Activated naive CD4-positive, alpha-beta T cell treated with anti-CD3 and anti-CD28 coated beads, Interleukin-2, amount 50 U/mL, for 24 hours (primary cell): Measurements from ENCODE around the gene ALOX12B.
A peak's percentile ranks its signal among the peaks of the same experiment; 100 is the strongest.
"Not testable (repeated sequence)": the region's sequence is repeated elsewhere in the genome, so short reads cannot be mapped to it uniquely, and the experiment has no call there.

Experiments used
- H3K27ac Mint-ChIP-seq: one replicate; pipeline ENCODE4 v1.8.0; 2021; ENCODE audit warnings: mild to moderate bottlenecking, mixed read lengths
- H3K27me3 Mint-ChIP-seq: one replicate; pipeline ENCODE4 v1.8.0; 2021; ENCODE audit warnings: mixed read lengths
- H3K36me3 Mint-ChIP-seq: one replicate; pipeline ENCODE4 v1.8.0; 2021; ENCODE audit warnings: mixed read lengths
- H3K4me1 Mint-ChIP-seq: one replicate; pipeline ENCODE4 v1.8.0; 2021; ENCODE audit warnings: mixed read lengths
- H3K4me3 Mint-ChIP-seq: one replicate; pipeline ENCODE4 v1.8.0; 2021; ENCODE audit warnings: mild to moderate bottlenecking, mixed read lengths
- H3K9me3 Mint-ChIP-seq: one replicate; pipeline ENCODE4 v1.8.0; 2021; ENCODE audit warnings: mixed read lengths

The ALOX12B gene

GRCh38 chr17:8079291-8080207, 8.0 kb downstream of the ALOX12B start:
- H3K27me3 Mint-ChIP-seq = peaks cover 5% of the 10 kb centered on the region
- H3K27ac Mint-ChIP-seq = peak overlapping the region; percentile 84
- no peaks in the 10 kb centered on the region for H3K9me3 Mint-ChIP-seq
- peaks cover 20% of the 10 kb centered on the region for H3K4me1 Mint-ChIP-seq
- H3K4me3 Mint-ChIP-seq = peak overlapping the region; percentile 93
- no peaks in the 10 kb centered on the region for H3K36me3 Mint-ChIP-seq

DNA sequence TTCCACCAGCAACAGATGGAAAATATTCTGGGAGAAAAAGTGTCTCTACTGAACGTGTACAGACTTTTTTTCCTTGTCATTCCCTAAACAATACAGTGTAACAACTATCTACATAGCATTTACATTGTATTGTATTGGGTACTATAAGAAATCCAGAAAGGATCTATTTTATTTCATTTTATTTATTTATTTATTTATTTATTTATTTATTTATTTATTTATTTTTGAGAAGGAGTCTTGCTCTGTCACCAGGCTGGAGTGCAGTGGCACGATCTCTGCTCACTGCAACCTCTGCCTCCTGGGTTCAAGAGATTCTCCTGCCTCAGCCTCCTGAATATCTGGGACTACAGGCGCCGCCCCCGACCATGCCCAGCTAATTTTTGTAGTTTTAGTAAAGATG, 9.6 kb downstream of the ALOX12B start:
- H3K36me3 Mint-ChIP-seq, H3K9me3 Mint-ChIP-seq: not testable (repeated sequence)
- H3K27ac Mint-ChIP-seq = peak overlapping the region; percentile 19
- peaks cover 32% of the 10 kb centered on the region for H3K4me1 Mint-ChIP-seq
- peak overlapping the region; percentile 15 for H3K4me3 Mint-ChIP-seq
- H3K27me3 Mint-ChIP-seq = peaks cover 14% of the 10 kb centered on the region

- Mint-ChIP-seq H3K36me3 (no peaks in the 10 kb centered on the region), H3K27ac (peak overlapping the region; percentile 68), H3K9me3 (no peaks in the 10 kb centered on the region), H3K4me1 (peaks cover 35% of the 10 kb centered on the region), H3K4me3 (no peak overlapping the region), H3K27me3 (peaks cover 19% of the 10 kb centered on the region)
These were observed 10.8 kb downstream of the ALOX12B start for GRCh38 chr17:8076502-8077266.

DNA sequence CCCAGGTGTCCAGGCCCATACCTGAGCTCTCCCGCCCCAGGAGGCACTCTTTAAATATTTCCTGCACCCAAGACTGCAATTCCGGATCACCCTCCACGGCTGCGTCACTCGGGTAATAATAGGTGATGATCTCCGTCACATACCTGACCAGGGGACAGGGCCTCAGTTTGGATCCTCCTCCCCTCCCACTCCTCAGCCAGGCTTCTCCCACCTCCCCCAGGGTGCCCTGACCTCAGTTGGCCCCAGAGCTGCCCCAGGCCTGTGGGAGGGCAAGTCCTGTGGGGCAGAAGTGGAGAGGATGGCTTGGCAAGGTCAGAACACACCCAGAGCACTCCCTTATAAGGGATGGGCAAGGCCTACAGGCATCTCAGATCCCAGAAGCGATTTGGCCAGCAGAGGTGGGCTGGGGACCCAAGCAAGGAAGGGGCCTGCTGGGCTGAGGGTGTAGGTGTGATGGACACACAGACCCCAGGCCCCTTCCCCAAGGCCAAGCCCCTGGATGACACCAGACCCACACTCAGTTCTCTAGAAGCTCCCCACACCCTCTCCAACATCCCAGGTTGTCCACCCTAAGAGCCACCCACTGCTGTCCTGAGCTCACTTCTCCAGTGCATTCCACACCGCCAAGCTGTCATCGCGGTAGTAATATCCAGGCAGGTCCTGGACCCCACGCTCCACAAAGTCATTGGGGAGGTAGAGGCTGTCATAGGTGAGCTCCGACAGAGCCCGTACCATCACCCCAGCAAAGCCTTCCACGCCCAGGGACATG, 11.8 kb downstream of the ALOX12B start:
- peaks cover 32% of the 10 kb centered on the region for H3K4me1 Mint-ChIP-seq

DNA sequence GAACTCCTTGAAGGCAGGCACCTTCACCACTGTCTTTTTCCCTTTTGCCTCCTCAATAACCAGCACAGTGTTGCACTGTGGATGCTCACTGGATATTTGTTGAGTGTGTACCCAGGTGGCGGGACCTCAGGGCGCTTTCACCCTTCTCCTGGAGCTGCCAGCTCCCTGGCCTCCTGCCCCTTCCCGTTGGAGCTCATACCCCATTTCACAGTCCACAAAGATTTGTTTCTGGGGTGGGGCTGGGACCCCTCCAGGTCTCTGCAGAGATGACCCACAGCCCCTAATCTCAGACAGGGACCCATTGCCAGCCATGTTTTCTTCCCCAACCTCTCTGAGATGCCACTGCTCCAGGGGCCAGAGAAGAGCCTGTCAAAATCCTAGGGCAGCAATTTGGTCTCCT, 12.4 kb downstream of the ALOX12B start:
- Mint-ChIP-seq H3K9me3 (no peaks in the 10 kb centered on the region), H3K4me3 (peak overlapping the region; percentile 40), H3K36me3 (no peaks in the 10 kb centered on the region), H3K4me1 (peaks cover 31% of the 10 kb centered on the region), H3K27ac (peak overlapping the region; percentile 42), H3K27me3 (peaks cover 22% of the 10 kb centered on the region)

More for the DNA sequence above, 11.8 kb downstream of the ALOX12B start:
- Mint-ChIP-seq H3K27me3 (peaks cover 20% of the 10 kb centered on the region), H3K36me3 (no peaks in the 10 kb centered on the region), H3K4me3 (no peak overlapping the region), H3K27ac (no peak overlapping the region), H3K9me3 (no peaks in the 10 kb centered on the region)

GRCh38 chr17:8074554-8074953, 13.0 kb downstream of the ALOX12B start:
- no peaks in the 10 kb centered on the region for H3K36me3 Mint-ChIP-seq
- peak overlapping the region; percentile 40 for H3K4me3 Mint-ChIP-seq
- peaks cover 22% of the 10 kb centered on the region for H3K27me3 Mint-ChIP-seq
- H3K4me1 Mint-ChIP-seq = peaks cover 26% of the 10 kb centered on the region
- H3K9me3 Mint-ChIP-seq = no peaks in the 10 kb centered on the region
- H3K27ac Mint-ChIP-seq = no peak overlapping the region

DNA sequence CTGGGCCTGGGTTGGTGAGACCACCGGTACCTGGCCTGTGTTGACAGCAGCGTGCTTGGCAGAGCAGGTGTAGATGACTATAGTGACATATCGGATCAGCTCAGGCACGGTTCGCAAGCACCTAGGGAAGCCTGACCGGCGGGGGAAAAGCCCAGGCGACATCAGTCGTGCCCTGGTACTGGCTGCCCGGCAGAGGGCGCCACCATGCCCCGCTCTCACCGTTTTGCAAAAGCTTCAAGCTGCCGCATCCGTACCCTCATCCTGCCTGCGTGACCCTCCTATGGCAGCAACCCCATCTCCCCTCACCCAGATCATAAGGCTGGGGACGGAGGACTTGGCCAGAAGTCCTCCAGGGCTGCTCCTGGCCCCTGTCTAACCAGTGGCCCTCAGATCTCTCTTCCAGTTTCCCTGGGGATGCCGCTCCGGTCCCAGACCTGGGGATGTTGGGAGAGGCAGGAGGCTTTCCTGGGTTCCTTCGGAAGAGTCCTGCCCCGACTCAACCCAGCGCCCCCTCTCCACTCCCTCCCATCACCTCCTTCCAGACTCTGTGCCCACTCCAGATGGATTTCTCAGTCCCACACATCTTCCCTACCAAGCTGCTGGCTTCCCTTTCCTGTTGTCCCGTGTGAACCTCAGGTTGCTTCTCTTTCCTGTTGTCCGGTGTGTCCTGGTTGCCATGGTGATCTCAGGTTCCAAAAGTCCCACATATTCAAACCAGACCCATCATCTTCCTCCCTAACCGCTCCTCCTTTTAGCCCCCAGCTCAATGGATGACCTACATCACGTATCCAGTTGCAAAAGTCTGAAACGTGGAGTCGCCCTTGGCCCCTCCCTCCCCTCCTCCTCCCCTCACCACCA, 13.7 kb downstream of the ALOX12B start:
- Mint-ChIP-seq H3K36me3 (no peaks in the 10 kb centered on the region), H3K27ac (peak overlapping the region; percentile 87), H3K4me3 (peak overlapping the region; percentile 85), H3K4me1 (peaks cover 22% of the 10 kb centered on the region), H3K27me3 (peaks cover 22% of the 10 kb centered on the region), H3K9me3 (no peaks in the 10 kb centered on the region)

DNA sequence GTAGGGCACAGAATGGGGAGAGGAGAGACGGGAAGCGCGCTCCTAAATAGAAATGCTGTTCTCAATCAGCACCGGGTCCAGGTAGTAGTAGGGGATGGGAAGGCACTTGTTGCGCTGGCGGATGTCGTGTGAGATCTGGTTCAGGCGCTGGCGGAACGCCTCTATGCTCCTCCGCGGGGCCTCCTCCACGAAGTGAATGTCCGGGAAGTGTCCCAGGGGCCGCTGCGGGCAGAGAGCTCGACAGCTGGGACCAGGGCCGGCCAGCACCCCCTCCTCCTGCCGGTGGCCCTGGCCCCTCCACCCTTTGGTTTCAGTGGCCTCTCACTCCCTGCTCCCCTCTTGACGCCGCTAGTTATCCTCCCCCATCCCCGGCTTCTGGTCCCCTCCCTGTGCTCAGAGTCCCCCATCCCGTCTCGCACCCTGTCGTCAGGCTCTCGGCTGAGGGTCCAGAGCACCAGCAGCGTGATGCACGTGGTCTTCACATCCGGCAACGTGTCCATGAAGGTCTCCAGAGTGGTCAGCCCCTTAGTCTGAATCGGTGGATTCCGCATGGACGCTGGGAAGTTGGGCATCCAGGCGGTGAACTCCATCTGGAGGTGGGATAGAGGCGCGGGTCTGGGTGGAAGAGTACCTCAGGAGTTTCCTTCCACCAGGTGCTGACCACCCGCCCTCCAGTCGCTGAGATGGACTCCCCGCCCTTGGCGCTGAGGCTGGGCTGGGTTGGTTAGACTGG, 14.6 kb downstream of the ALOX12B start:
- peaks cover 22% of the 10 kb centered on the region for H3K27me3 Mint-ChIP-seq
- peak overlapping the region; percentile 19 for H3K27ac Mint-ChIP-seq
- H3K4me3 Mint-ChIP-seq = peak overlapping the region; percentile 85

DNA sequence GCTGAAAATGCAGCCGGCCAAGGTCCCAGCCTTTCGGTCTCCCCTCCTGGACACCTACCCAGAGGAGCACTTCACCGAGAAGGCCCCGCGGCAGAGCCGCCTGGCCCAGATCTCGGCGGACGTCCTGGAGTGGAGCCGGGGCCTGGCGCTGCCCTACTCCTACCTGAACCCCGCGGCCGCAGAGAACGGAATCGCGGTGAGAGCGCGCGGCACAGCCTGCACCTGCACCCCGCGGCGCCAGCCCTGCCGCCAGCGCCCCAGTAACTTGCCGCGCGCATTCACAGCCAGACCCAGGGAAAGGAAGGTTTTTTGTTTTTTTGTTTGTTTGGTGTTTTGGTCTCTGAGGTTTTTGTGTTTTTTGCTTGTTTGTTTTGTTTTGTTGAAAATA, 15.2 kb downstream of the ALOX12B start:
- no peaks in the 10 kb centered on the region for H3K9me3 Mint-ChIP-seq
- peak overlapping the region; percentile 19 for H3K27ac Mint-ChIP-seq

More for the DNA sequence above, 14.6 kb downstream of the ALOX12B start:
- Mint-ChIP-seq H3K9me3 (no peaks in the 10 kb centered on the region), H3K36me3 (no peaks in the 10 kb centered on the region), H3K4me1 (peaks cover 22% of the 10 kb centered on the region)

GRCh38 chr17:8071496-8071895, 16.0 kb downstream of the ALOX12B start:
- Mint-ChIP-seq H3K27ac (no peak overlapping the region), H3K4me1 (peaks cover 22% of the 10 kb centered on the region), H3K27me3 (peaks cover 22% of the 10 kb centered on the region), H3K4me3 (no peak overlapping the region), H3K9me3 (no peaks in the 10 kb centered on the region), H3K36me3 (no peaks in the 10 kb centered on the region)

More for the DNA sequence above, 15.2 kb downstream of the ALOX12B start:
- Mint-ChIP-seq H3K27me3 (peaks cover 22% of the 10 kb centered on the region), H3K4me1 (peaks cover 22% of the 10 kb centered on the region), H3K36me3 (no peaks in the 10 kb centered on the region), H3K4me3 (peak overlapping the region; percentile 85)

- no peak overlapping the region for H3K4me3 Mint-ChIP-seq
- H3K9me3 Mint-ChIP-seq = no peaks in the 10 kb centered on the region
- peaks cover 18% of the 10 kb centered on the region for H3K4me1 Mint-ChIP-seq
- H3K36me3 Mint-ChIP-seq = no peaks in the 10 kb centered on the region
- H3K27me3 Mint-ChIP-seq = peaks cover 17% of the 10 kb centered on the region
- no peak overlapping the region for H3K27ac Mint-ChIP-seq
These were observed 18.0 kb downstream of the ALOX12B start for GRCh38 chr17:8069587-8069860.

DNA sequence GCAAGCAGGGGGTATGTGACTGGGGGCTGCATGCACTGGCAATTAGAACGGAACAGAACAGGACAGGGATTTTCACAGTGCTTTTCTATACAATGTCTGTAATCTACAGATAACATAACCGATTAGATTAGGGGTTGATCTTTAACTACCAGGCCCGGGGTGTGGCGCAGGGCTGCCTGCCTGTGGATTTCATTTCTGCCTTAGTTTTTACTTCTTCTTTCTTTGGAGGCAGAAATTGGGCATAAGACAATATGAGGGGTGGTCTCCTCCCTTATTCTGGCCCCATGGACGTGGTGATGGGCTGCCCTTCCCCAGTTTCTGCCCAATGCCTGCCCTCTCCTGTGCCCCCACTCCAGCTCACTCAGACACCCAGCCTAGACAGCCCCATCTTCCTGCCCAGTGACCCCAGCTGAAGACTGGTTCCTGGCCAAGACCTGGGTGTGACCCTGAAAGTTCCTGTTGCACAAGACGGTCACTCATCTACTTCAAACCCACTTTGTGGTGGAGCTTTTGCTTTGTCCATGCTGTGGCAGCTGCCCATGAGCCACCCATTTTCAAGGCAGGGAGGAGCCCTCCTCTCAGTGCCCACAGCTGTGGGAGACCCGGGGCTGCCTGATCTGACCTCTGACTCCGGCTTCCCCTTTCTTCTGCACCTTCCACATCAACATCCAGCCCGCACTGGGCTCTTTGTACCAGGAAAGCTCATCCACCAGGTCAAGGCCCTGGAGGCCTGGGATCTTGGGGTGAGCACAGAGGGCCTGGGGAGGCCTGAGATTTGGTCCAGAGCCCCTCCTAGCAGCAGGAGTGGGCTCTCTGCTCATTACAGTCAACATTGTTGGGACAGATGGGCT, 18.6 kb downstream of the ALOX12B start:
- Mint-ChIP-seq H3K9me3 (no peaks in the 10 kb centered on the region), H3K4me1 (peaks cover 13% of the 10 kb centered on the region), H3K27ac (no peak overlapping the region), H3K4me3 (no peak overlapping the region), H3K27me3 (peaks cover 13% of the 10 kb centered on the region), H3K36me3 (no peaks in the 10 kb centered on the region)

DNA sequence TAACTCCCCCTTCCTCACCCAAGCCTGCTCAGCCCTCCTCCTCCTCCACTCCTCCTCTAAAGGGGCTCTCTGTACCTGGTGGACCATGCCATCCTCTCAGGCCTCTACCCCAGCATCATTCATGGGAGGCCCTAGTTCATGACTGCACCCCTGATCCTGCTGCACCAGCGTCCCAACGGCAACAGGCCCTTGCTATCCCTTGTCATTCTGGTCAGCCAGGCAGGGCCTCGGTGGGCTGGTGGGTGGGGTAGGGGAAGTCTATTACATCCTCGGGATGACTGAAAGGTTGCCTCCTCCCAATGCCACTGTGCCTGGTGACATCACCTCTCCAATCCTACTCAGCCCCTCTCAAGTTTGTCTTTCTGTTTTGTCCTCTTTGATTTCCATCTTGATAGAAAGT, 19.7 kb downstream of the ALOX12B start:
- Mint-ChIP-seq H3K27ac (no peak overlapping the region), H3K27me3 (peaks cover 14% of the 10 kb centered on the region), H3K36me3 (no peaks in the 10 kb centered on the region), H3K4me1 (peaks cover 6% of the 10 kb centered on the region), H3K4me3 (no peak overlapping the region), H3K9me3 (no peaks in the 10 kb centered on the region)
